Loucy (cell line): ENCODE measurements around the gene CYP2F1.
"Not testable (repeated sequence)": the region's sequence is repeated elsewhere in the genome, so short reads cannot be mapped to it uniquely, and the experiment has no call there.

Experiments
- H2AFZ ChIP-seq: fragments of 200-600 bp; sonication (generic); 2 replicates; pipeline ENCODE4 v1.6.0; 2016; ENCODE audit warnings: antibody characterized with exemption, mild to moderate bottlenecking, low read length, moderate library complexity
- H3F3A ChIP-seq: fragments of 200-600 bp; 2 replicates; pipeline ENCODE4 v1.6.0; 2016; ENCODE audit warnings: antibody characterized with exemption, low read depth, mild to moderate bottlenecking
- H3K27me3 ChIP-seq: fragments of 200-600 bp; sonication (generic); 2 replicates; pipeline ENCODE4 v1.6.1; 2014; ENCODE audit warnings: low read length, mild to moderate bottlenecking; ENCODE audit not compliant: insufficient read depth, poor library complexity, severe bottlenecking
- H3K36me3 ChIP-seq: fragments of 200-600 bp; sonication (generic); 2 replicates; pipeline ENCODE4 v1.6.1; 2016; ENCODE audit warnings: low read length; ENCODE audit not compliant: insufficient read depth
- H3K4me1 ChIP-seq: fragments of 200-600 bp; sonication (generic); 2 replicates; pipeline ENCODE4 v1.5.1; 2014; ENCODE audit warnings: low read length, mild to moderate bottlenecking; ENCODE audit not compliant: insufficient read depth, poor library complexity, severe bottlenecking
- H3K4me2 ChIP-seq: fragments of 200-600 bp; sonication (generic); 2 replicates; pipeline ENCODE4 v1.6.0; 2014; ENCODE audit warnings: antibody characterized with exemption, low read length, low read depth, mild to moderate bottlenecking; ENCODE audit not compliant: poor library complexity, severe bottlenecking
- H3K4me3 ChIP-seq: fragments of 200-600 bp; sonication (generic); 2 replicates; pipeline ENCODE4 v1.5.1; 2014; ENCODE audit warnings: low read length, mild to moderate bottlenecking, mixed read lengths; ENCODE audit not compliant: poor library complexity, severe bottlenecking
- H3K79me2 ChIP-seq: fragments of 200-600 bp; sonication (generic); 2 replicates; pipeline ENCODE4 v1.6.1; 2014; ENCODE audit warnings: low read length; ENCODE audit not compliant: insufficient read depth
- H3K9ac ChIP-seq: fragments of 200-600 bp; sonication (generic); 2 replicates; pipeline ENCODE4 v1.6.0; 2014; ENCODE audit warnings: mild to moderate bottlenecking, low read depth, low read length, moderate library complexity; ENCODE audit not compliant: poor library complexity, severe bottlenecking
- H3K9me2 ChIP-seq: fragments of 200-600 bp; sonication (generic); replicated peaks from 2 replicates; pipeline ENCODE4 v1.6.1; 2016; ENCODE audit warnings: low read depth, low read length, mixed read lengths
- H3K9me3 ChIP-seq: fragments of 200-600 bp; sonication (generic); 2 replicates; pipeline ENCODE4 v1.6.1; 2014; ENCODE audit warnings: mild to moderate bottlenecking, antibody characterized with exemption, low read length, low read depth; ENCODE audit not compliant: insufficient read depth
- H4K20me1 ChIP-seq: fragments of 200-600 bp; sonication (generic); 2 replicates; pipeline ENCODE4 v1.6.0; 2014; ENCODE audit warnings: antibody characterized with exemption, low read length, mild to moderate bottlenecking; ENCODE audit not compliant: insufficient read depth, poor library complexity, severe bottlenecking
- EZH2phosphoT487 ChIP-seq: fragments of 200-600 bp; IDR thresholded peaks from 2 replicates; pipeline ENCODE4 v1.6.1; 2018; ENCODE audit warnings: antibody characterized with exemption, mild to moderate bottlenecking, moderate library complexity, borderline replicate concordance
- TF ChIP-seq, protein P1 (sequence below): fragments of 200-600 bp; sonication (generic); conservative IDR thresholded peaks from 2 replicates; pipeline ENCODE4 v1.5.1; 2014; ENCODE audit warnings: mild to moderate bottlenecking, antibody characterized with exemption, low read length

Gene CYP2F1

GRCh38 chr19:41116261-41116660, 2.0 kb downstream of the CYP2F1 start:
- Histone ChIP-seq H4K20me1 (no peaks in the 10 kb centered on the region), H3K79me2 (no peaks in the 10 kb centered on the region), H3K4me1 (no peaks in the 10 kb centered on the region), H3K4me2 (no peak overlapping the region), H3K9me3 (no peaks in the 10 kb centered on the region), H3K36me3 (no peaks in the 10 kb centered on the region), H3K27me3 (no peaks in the 10 kb centered on the region), H2AFZ (no peak overlapping the region), H3K9me2 (no peaks in the 10 kb centered on the region), H3K9ac (no peak overlapping the region), H3F3A (no peaks in the 10 kb centered on the region), H3K4me3 (no peak overlapping the region)
- no peak for TF ChIP-seq EZH2phosphoT487
- TF ChIP-seq, protein P1, sequence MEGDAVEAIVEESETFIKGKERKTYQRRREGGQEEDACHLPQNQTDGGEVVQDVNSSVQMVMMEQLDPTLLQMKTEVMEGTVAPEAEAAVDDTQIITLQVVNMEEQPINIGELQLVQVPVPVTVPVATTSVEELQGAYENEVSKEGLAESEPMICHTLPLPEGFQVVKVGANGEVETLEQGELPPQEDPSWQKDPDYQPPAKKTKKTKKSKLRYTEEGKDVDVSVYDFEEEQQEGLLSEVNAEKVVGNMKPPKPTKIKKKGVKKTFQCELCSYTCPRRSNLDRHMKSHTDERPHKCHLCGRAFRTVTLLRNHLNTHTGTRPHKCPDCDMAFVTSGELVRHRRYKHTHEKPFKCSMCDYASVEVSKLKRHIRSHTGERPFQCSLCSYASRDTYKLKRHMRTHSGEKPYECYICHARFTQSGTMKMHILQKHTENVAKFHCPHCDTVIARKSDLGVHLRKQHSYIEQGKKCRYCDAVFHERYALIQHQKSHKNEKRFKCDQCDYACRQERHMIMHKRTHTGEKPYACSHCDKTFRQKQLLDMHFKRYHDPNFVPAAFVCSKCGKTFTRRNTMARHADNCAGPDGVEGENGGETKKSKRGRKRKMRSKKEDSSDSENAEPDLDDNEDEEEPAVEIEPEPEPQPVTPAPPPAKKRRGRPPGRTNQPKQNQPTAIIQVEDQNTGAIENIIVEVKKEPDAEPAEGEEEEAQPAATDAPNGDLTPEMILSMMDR = no peak

DNA sequence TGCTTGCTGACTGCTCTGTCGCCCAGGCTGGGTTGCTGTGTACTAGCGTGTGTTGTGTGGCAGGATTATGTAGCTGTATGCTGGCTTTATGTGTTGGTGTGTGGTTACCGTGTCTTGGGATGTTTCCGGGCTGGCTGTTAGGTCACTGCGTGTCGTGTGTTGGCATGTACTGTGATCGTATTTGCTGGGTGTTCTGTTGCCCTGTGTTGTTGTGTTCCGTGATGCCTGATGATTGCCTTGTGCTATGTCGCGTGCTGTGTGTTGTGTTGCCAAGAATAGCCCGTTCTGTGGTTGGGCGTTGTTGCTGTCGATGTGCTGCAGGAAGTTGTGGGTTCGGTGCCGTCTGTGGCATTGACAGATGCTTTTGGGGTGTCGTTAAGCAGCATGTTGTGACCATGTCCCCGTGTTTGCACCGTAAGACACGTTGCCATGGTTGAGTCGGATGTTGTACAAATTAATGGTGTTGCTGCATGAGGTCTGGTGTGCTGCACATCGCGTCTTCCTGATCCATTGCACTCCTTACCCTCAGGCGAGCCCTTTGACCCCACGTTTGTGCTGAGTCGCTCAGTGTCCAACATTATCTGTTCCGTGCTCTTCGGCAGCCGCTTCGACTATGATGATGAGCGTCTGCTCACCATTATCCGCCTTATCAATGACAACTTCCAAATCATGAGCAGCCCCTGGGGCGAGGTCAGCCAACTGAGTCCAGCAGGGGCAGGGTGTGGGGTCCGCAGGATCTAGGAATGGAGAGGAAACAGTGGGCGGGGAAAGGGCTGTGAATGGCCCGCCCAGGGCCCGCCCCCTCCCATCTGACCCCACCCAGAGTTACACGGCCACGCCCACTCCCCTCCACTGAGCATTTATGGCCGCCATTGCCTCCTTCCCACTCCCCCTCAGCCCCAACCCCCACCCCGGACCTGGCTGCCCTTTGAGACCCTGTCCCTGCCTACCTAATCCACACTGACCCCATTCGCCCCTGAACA, 7.0 kb downstream of the CYP2F1 start:
- H2AFZ ChIP-seq, H3K36me3 ChIP-seq, H3F3A ChIP-seq, H3K4me3 ChIP-seq, H3K9me2 ChIP-seq, H3K4me1 ChIP-seq, H3K27me3 ChIP-seq, H3K79me2 ChIP-seq, H4K20me1 ChIP-seq, H3K9me3 ChIP-seq, H3K4me2 ChIP-seq, H3K9ac ChIP-seq: not testable (repeated sequence)

GRCh38 chr19:41122846-41123245, 8.6 kb downstream of the CYP2F1 start:
- not testable (repeated sequence) for H3K79me2 ChIP-seq, H3K4me1 ChIP-seq, H3K9ac ChIP-seq, H3F3A ChIP-seq, H3K27me3 ChIP-seq, H2AFZ ChIP-seq, H3K4me3 ChIP-seq, H4K20me1 ChIP-seq, H3K4me2 ChIP-seq, H3K36me3 ChIP-seq, H3K9me2 ChIP-seq, H3K9me3 ChIP-seq

DNA sequence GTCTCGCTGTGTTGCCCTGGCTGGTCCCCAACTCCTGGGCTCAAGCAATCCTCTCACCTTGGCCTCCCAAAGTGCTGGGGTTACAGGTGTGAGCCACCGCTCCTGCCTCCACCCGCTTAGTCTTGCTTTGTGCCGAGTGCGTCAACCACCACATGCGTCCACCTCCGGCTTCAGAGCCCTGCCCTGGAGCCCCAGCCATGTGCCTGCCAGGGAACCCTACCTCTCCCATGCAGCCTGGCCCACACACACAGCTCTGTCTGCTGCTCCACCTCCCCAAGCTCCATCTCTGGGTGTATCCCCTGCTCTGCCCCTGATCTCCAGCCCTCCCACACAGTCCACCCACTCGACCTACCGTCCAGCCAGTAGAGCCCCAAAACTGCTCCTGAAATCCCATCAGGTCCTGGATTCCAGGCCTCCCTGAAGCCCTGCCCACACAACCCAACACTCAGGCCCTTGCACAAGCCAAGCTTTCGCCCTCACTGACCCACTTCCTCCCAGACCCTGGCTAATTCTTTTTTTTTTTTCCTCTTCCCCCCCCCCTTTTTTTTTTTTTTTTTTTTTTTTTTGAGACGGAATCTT, 9.6 kb downstream of the CYP2F1 start:
- no peaks in the 10 kb centered on the region for H3K36me3 ChIP-seq
- no peak overlapping the region for H2AFZ ChIP-seq
- H3K9me2 ChIP-seq = no peaks in the 10 kb centered on the region
- H3K27me3 ChIP-seq = no peaks in the 10 kb centered on the region
- H4K20me1 ChIP-seq = no peaks in the 10 kb centered on the region
- H3K4me2 ChIP-seq = no peak overlapping the region
- no peaks in the 10 kb centered on the region for H3K4me1 ChIP-seq
- no peak overlapping the region for H3K4me3 ChIP-seq
- no peaks in the 10 kb centered on the region for H3K9me3 ChIP-seq
- no peak for TF ChIP-seq EZH2phosphoT487
- TF ChIP-seq, protein P1 = no peak
- H3F3A ChIP-seq = no peaks in the 10 kb centered on the region
- H3K79me2 ChIP-seq = no peaks in the 10 kb centered on the region
- H3K9ac ChIP-seq = no peak overlapping the region
